A549 (cell line): ENCODE data around the gene IGF1R. TPM values are rescaled to one million over a fixed set of nuclear protein-coding genes. Genes with fewer than 3 reads are reported as not detected.

Experiments
- ATAC-seq, 2 experiments: fragments of 200-7000 bp in 1 of 2; fragments of >200 bp in 1 of 2; cut with Nextera tagmentation in 1 of 2; cut with Tn5 transposase in 1 of 2; 3 replicates each; pipeline versions ENCODE4 v1.8.0 to v1.9.1; 2018 to 2020; ENCODE audit warnings: mild to moderate bottlenecking in 1 of 2, moderate library complexity in 1 of 2
- CTCF ChIA-PET: fragments of 300-600 bp; sonication (Branson Sonifier 250); formaldehyde crosslinking; extraction: SDS; loops from one replicate; lab custom pipeline; 2021; ENCODE audit warnings: antibody characterized with exemption, inconsistent platforms; lab: Yijun Ruan, JAX
- POLR2A ChIA-PET: fragments of 350-600 bp; formaldehyde crosslinking; extraction: SDS; loops from one replicate; lab custom pipeline; 2021; ENCODE audit warnings: antibody characterized with exemption, inconsistent platforms; lab: Yijun Ruan, JAX
- DNase-seq, 2 experiments: peaks; one replicate each; pipeline versions ENCODE4 v3.0.0 to v3.0.0-alpha.2; 2011 to 2016; ENCODE audit warnings: low read depth in 1 of 2, low spot score in 1 of 2
- FAIRE-seq: peaks from 2 replicates; lab custom pipeline; 2011; peaks lifted over from hg19 to GRCh38; lab: Jason Lieb, UNC
- H3K27ac ChIP-seq, 2 experiments: fragments of >200 bp; sonication (Bioruptor Twin); formaldehyde crosslinking; 3 replicates each; pipeline ENCODE4 v1.5.1; 2016 to 2017
- H3K4me1 ChIP-seq: fragments of >200 bp; sonication (Bioruptor Twin); formaldehyde crosslinking; 3 replicates; pipeline ENCODE4 v1.6.1; 2016
- H3K4me2 ChIP-seq: fragments of >200 bp; sonication (Bioruptor Twin); formaldehyde crosslinking; 3 replicates; pipeline ENCODE4 v1.6.1; 2016
- H3K4me3 ChIP-seq: fragments of >200 bp; sonication (Bioruptor Twin); formaldehyde crosslinking; 3 replicates; pipeline ENCODE4 v1.5.1; 2016
- H3K9me3 ChIP-seq: fragments of >200 bp; sonication (Bioruptor Twin); formaldehyde crosslinking; 3 replicates; pipeline ENCODE4 v1.6.1; 2016
- ATOH8 ChIP-seq: fragments of 250-450 bp; sonication (Bioruptor Pico); IDR thresholded peaks from 2 replicates; pipeline ENCODE4 v1.5.0; 2020; ENCODE audit warnings: low read depth, mild to moderate bottlenecking, moderate library complexity
- CEBPB ChIP-seq, 2 experiments: fragments of >200 bp in 1 of 2; sonication (Bioruptor Twin) in 1 of 2; formaldehyde crosslinking in 1 of 2; IDR thresholded peaks; 2 replicates each; pipeline ENCODE4 v1.6.1; 2012 to 2016
- CHD2 ChIP-seq: fragments of 150-350 bp; IDR thresholded peaks from 2 replicates; pipeline ENCODE4 v1.6.1; 2014; ENCODE audit warnings: low read length; ENCODE audit not compliant: partially characterized antibody
- E2F6 ChIP-seq: IDR thresholded peaks from 2 replicates; pipeline ENCODE4 v1.6.1; 2012; ENCODE audit warnings: low read depth, borderline replicate concordance
- EHF ChIP-seq: fragments of 250-450 bp; sonication (Bioruptor Pico); IDR thresholded peaks from 2 replicates; pipeline ENCODE4 v1.5.0; 2020; ENCODE audit warnings: mild to moderate bottlenecking
- ELK1 ChIP-seq: fragments of 150-350 bp; IDR thresholded peaks from 2 replicates; pipeline ENCODE4 v1.6.1; 2014; ENCODE audit warnings: low read depth, mild to moderate bottlenecking, low read length
- EP300 ChIP-seq, 2 experiments: fragments of >200 bp; sonication (Bioruptor Twin); formaldehyde crosslinking; IDR thresholded peaks; 2 replicates in 1 of 2; 3 replicates in 1 of 2; pipeline ENCODE4 v1.6.1; 2016 to 2017
- FOSL2 ChIP-seq, 2 experiments: fragments of 450-650 bp in 1 of 2; fragments of >200 bp in 1 of 2; sonication (Bioruptor Twin) in 1 of 2; formaldehyde crosslinking; IDR thresholded peaks; 2 replicates each; pipeline versions ENCODE4 v1.5.0 to v1.6.1; 2016 to 2020; ENCODE audit warnings: mild to moderate bottlenecking in 1 of 2, moderate library complexity in 1 of 2
- FOXS1 ChIP-seq: fragments of 250-450 bp; sonication (Bioruptor Pico); IDR thresholded peaks from 2 replicates; pipeline ENCODE4 v1.5.0; 2020; ENCODE audit warnings: mild to moderate bottlenecking, moderate library complexity
- GATA3 ChIP-seq: IDR thresholded peaks from 2 replicates; pipeline ENCODE4 v1.6.1; 2012; ENCODE audit warnings: borderline replicate concordance
- HES2 ChIP-seq: fragments of >200 bp; sonication (Bioruptor Twin); formaldehyde crosslinking; IDR thresholded peaks from 2 replicates; pipeline ENCODE4 v1.6.1; 2016
- HEYL ChIP-seq: fragments of 250-450 bp; sonication (Bioruptor Pico); IDR thresholded peaks from 2 replicates; pipeline ENCODE4 v1.8.0; 2021; ENCODE audit warnings: mild to moderate bottlenecking, moderate library complexity
- HOXB13 ChIP-seq: fragments of 250-450 bp; sonication (Bioruptor Pico); IDR thresholded peaks from 2 replicates; pipeline ENCODE4 v1.5.0; 2020; ENCODE audit warnings: low read depth, mild to moderate bottlenecking, moderate library complexity
- HOXB5 ChIP-seq: fragments of 250-450 bp; sonication (Bioruptor Pico); IDR thresholded peaks from 2 replicates; pipeline ENCODE4 v1.5.0; 2020; ENCODE audit warnings: mild to moderate bottlenecking, moderate library complexity
- JUN ChIP-seq, 2 experiments: fragments of >200 bp; sonication (Bioruptor Twin); formaldehyde crosslinking; IDR thresholded peaks; 2 replicates in 1 of 2; 3 replicates in 1 of 2; pipeline ENCODE4 v1.6.1; 2016 to 2017
- JUNB ChIP-seq: fragments of >200 bp; sonication (Bioruptor Twin); formaldehyde crosslinking; IDR thresholded peaks from 2 replicates; pipeline ENCODE4 v1.6.1; 2016
- MAFK ChIP-seq: fragments of 450-650 bp; IDR thresholded peaks from 2 replicates; pipeline ENCODE4 v1.6.1; 2014; ENCODE audit not compliant: partially characterized antibody
- MAX ChIP-seq: IDR thresholded peaks from 2 replicates; pipeline ENCODE4 v1.6.1; 2012
- NPAS2 ChIP-seq: fragments of 250-450 bp; sonication (Bioruptor Pico); IDR thresholded peaks from 2 replicates; pipeline ENCODE4 v1.8.0; 2022; ENCODE audit warnings: mild to moderate bottlenecking, moderate library complexity, borderline replicate concordance
- NR3C1 ChIP-seq: fragments of >200 bp; sonication (Bioruptor Twin); formaldehyde crosslinking; IDR thresholded peaks from 3 replicates; pipeline ENCODE4 v1.6.1; 2017
- PBX3 ChIP-seq: IDR thresholded peaks from 2 replicates; pipeline ENCODE4 v1.6.1; 2012
- POLR2AphosphoS2 ChIP-seq: conservative IDR thresholded peaks from 2 replicates; pipeline ENCODE4 v1.6.1; 2012; ENCODE audit warnings: low read length, improper control_type of control experiment, inconsistent platforms
- RARB ChIP-seq: fragments of 250-450 bp; sonication (Bioruptor Pico); IDR thresholded peaks from 2 replicates; pipeline ENCODE4 v1.8.0; 2021; ENCODE audit warnings: mild to moderate bottlenecking, moderate library complexity
- USF2 ChIP-seq: fragments of 450-650 bp; IDR thresholded peaks from 2 replicates; pipeline ENCODE4 v1.6.1; 2014; ENCODE audit warnings: antibody characterized with exemption
- ZC3H11A ChIP-seq: fragments of 450-650 bp; IDR thresholded peaks from 2 replicates; pipeline ENCODE4 v1.6.1; 2014; ENCODE audit warnings: antibody characterized with exemption, mild to moderate bottlenecking
- ZFP36 ChIP-seq: fragments of 450-650 bp; IDR thresholded peaks from 2 replicates; pipeline ENCODE4 v1.6.1; 2014; ENCODE audit warnings: borderline replicate concordance; ENCODE audit not compliant: partially characterized antibody
- ZSCAN20 ChIP-seq: fragments of 250-450 bp; sonication (Bioruptor Pico); IDR thresholded peaks from 2 replicates; pipeline ENCODE4 v1.8.0; 2022; ENCODE audit warnings: mild to moderate bottlenecking, moderate library complexity
- WGBS: methylation state at CpG from one replicate; pipeline ENCODE4 v1.1.6; 2017; ENCODE audit errors: missing lambda C conversion rate; 5-methylcytosine and 5-hydroxymethylcytosine counted together
- polyA plus RNA-seq, 4 experiments: library from polyadenylated mRNA; depleted of rRNA in 3 of 4; stranded (reverse); fragments of >200 nt; fragmentation: RNase III in 1 of 4; extraction: RNeasy Plus Mini Kit Qiagen cat#74134 plus additional on column Dnase treatment in 1 of 4; gene quantifications; 2 replicates in 3 of 4; 3 replicates in 1 of 4; pipeline ENCODE4 v1.2.3, GENCODE V29; 2011 to 2017

IGF1R gene
- polyA plus RNA-seq, 2 of the 4 experiments (the other 2 are of a cell fraction): 42.6 to 69.5 TPM

GRCh38 chr15:98856532-98856907 is 208.2 kb downstream of the IGF1R start (continued):
- TF ChIP-seq POLR2AphosphoS2: 0 out of 2 replicates have a peak, but pooled peaks have one; percentile 45
- TF ChIP-seq NPAS2 (CRISPR knock-in tag): no peak
- peak; percentile 77 to 92; a peak in 3 of 5 replicates for TF ChIP-seq EP300 (IDR thresholded peaks at IDR 0.05)
- TF ChIP-seq PBX3: no peak
- TF ChIP-seq JUN (IDR thresholded peaks at IDR 0.05): peak; percentile 42 to 70; a peak in 3 of 5 replicates
- no peak for TF ChIP-seq ZSCAN20
- no peak for TF ChIP-seq ATOH8 (CRISPR knock-in tag)
- no peak for TF ChIP-seq USF2
- peak; percentile 73; the same call in 1 of the 2 replicates for TF ChIP-seq JUNB
- TF ChIP-seq ELK1: no peak
- TF ChIP-seq E2F6: no peak
- no peak for TF ChIP-seq RARB (CRISPR knock-in tag)
- TF ChIP-seq CHD2: no peak
- TF ChIP-seq ZFP36: no peak
- no peak for TF ChIP-seq HES2
- TF ChIP-seq, all 56 proteins: peak for 10

- POLR2A ChIA-PET: interaction anchor here (0.6 to 6.8 kb wide), 2 partner anchors 15 to 43 kb away, joined by 3 to 61 read pairs; no protein-coding TSS in a partner anchor
- CTCF ChIA-PET: interaction anchor here (0.7 to 11.2 kb wide), 9 partner anchors 7 to 339 kb away, joined by 3 to 97 read pairs (median 14); partner anchors contain the start of gene IGF1R
- Histone ChIP-seq H3K4me2 (peak overlapping the region; percentile 99), H3K4me1 (peaks cover 100% of the 10 kb centered on the region), H3K27ac (peak overlapping the region; percentile 95 to 97), H3K4me3 (peak overlapping the region; percentile 11; the same call in 2 of the 3 replicates), H3K9me3 (no peaks in the 10 kb centered on the region)
- FAIRE-seq (peak; percentile 56), ATAC-seq (no peak), DNase-seq (peak in 1 of 2 experiments; percentile 47)
- TF ChIP-seq NR3C1 (no peak), CHD2 (no peak), HOXB13 (CRISPR knock-in tag) (peak; percentile 90), HES2 (no peak), GATA3 (peak; percentile 4; the same call in 1 of the 2 replicates), HOXB5 (CRISPR knock-in tag) (0 out of 2 replicates have a peak, but pooled peaks have one; percentile 55), E2F6 (0 out of 2 replicates have a peak, but pooled peaks have one; percentile 27), FOSL2 (IDR thresholded peaks at IDR 0.05) (no peak), FOSL2 (CRISPR knock-in tag; IDR thresholded peaks at IDR 0.05) (0 out of 2 replicates have a peak, but pooled peaks have one; percentile 7), MAFK (no peak), ZC3H11A (no peak), MAX (peak; percentile 50), EHF (peak; percentile 61; the same call in 1 of the 2 replicates), ATOH8 (CRISPR knock-in tag) (peak; percentile 89), FOXS1 (CRISPR knock-in tag) (peak; percentile 26; the same call in 1 of the 2 replicates), CEBPB (IDR thresholded peaks at IDR 0.05) (no peak), HEYL (CRISPR knock-in tag) (no peak)
- WGBS: 14% methylated on average over 9 of the region's 9 CpGs
Measured at GRCh38 chr15:98858610-98859023, 210.3 kb downstream of the IGF1R start.
